ENCODE results near the gene GIMAP7.
A peak's percentile ranks its signal among the peaks of the same experiment; 100 is the strongest.
"Not testable (repeated sequence)": the region's sequence is repeated elsewhere in the genome, so short reads cannot be mapped to it uniquely, and the experiment has no call there.

The GIMAP7 gene

DNA sequence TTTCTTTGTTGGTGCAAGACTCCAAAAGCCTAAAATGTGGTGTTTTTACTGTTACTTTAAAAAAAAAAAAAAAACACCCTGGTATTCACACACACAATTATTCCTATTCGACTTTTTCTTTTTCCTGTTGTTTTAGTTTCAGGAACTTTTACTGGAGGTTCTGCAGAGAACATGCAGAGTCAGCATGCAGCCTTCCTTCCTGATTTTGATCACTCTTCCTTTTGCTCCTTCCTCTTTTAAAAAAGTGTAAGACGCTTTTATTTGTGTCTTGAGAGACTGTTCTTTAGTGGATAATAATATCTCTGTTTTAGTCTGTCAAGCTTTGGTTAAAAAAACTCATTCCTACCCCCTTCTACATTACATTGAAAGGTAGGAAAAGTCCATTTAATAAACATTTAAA lies 31.2 kb upstream of the GIMAP7 start:
- not testable (repeated sequence) for H2BK120ac ChIP-seq (ENCODE audit: insufficient read depth, low read length, poor library complexity); H3K9ac ChIP-seq (ENCODE audit: low read length); H3K14ac ChIP-seq (ENCODE audit: low read length); H4K91ac ChIP-seq (ENCODE audit: low read depth, low read length); H4K12ac ChIP-seq (ENCODE audit: low read depth, low read length); H3K18ac ChIP-seq (ENCODE audit: low read length); H2AK5ac ChIP-seq (ENCODE audit: low read length); H3K23ac ChIP-seq (ENCODE audit: low read length); H2BK12ac ChIP-seq (ENCODE audit: low read length); H3K79me2 ChIP-seq (ENCODE audit: control insufficient read depth, insufficient read depth, low read length, poor library complexity); H2BK5ac ChIP-seq (ENCODE audit: low read depth, low read length, poor library complexity); H3K27me3 ChIP-seq (ENCODE audit: insufficient read depth, low read length); H3K4me1 ChIP-seq (ENCODE audit: control insufficient read depth in 1 of 2, insufficient read depth in 2 of 2, low read length in 2 of 2); H4K8ac ChIP-seq (ENCODE audit: low read depth, low read length); H3K27ac ChIP-seq (ENCODE audit: low read depth, low read length); H3K4ac ChIP-seq (ENCODE audit: low read depth, low read length); H3K9me3 ChIP-seq (ENCODE audit: insufficient read depth, low read depth, low read length); DNase-seq; H3K4me3 ChIP-seq (ENCODE audit: low read depth, low read length); H2AFZ ChIP-seq (ENCODE audit: insufficient read depth, low read length, poor library complexity); H3K4me2 ChIP-seq (ENCODE audit: low read length); H3K79me1 ChIP-seq (ENCODE audit: low read length); H3K36me3 ChIP-seq (ENCODE audit: control insufficient read depth in 1 of 2, insufficient read depth in 2 of 2, low read length in 2 of 2)
- no CpG with 5 or more reads among the region's 2 CpGs for WGBS (ENCODE audit: extremely low coverage, insufficient coverage, insufficient read length)

DNA sequence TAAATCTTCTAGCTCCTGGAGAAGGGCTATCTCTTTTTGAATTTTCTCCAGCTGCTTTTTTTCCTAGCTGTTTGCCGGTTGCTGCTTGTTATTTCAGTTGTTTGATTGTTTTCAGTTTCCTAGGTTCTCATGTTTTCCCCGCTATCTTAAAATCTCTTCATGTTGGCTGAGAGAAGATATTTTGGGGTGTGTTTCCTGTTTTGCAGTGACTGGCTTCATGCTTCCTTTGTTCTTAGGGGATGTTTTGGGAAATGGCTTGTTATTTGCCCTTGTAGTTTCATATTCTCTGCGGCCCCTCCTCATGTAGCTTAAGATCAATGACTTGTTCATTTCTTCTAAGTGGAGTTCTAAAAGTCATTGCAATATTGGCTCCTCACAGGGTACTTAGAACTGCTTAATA lies 30.6 kb upstream of the GIMAP7 start:
- not testable (repeated sequence) for H3K4me2 ChIP-seq (ENCODE audit: low read length)
- no CpG with 5 or more reads among the region's 3 CpGs for WGBS (ENCODE audit: extremely low coverage, insufficient coverage, insufficient read length)

DNA sequence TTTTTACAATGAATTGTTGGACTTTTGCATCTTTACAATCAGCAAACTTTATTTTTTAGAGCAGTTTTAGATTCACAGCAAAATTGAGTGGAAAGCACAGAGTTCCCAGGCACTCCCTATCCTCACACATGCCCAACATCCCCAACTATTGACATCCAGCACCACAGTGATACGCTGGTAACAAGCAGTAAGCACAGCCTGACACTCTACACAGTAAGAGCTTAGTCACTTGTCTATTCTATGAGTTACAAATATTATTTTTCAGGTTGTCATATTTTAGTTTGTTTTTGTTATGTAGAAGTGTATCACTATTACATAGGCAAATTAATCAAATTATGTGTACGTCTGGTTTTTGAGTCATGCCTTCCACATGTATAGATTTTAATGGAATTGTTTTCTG lies 27.0 kb upstream of the GIMAP7 start:
- no peak overlapping the region for H3K4ac ChIP-seq (ENCODE audit: low read depth, low read length)
- no peaks in the 10 kb centered on the region for H3K9me3 ChIP-seq (ENCODE audit: insufficient read depth, low read depth, low read length)
- H2AK5ac ChIP-seq (ENCODE audit: low read length): no peak overlapping the region
- no peaks in the 10 kb centered on the region for H3K4me1 ChIP-seq (ENCODE audit: control insufficient read depth in 1 of 2, insufficient read depth in 2 of 2, low read length in 2 of 2)
- no peak overlapping the region for H2BK12ac ChIP-seq (ENCODE audit: low read length)
- WGBS (ENCODE audit: extremely low coverage, insufficient coverage, insufficient read length): no CpG with 5 or more reads among the region's 2 CpGs
- H4K12ac ChIP-seq (ENCODE audit: low read depth, low read length): no peak overlapping the region
- no peak overlapping the region for H2BK120ac ChIP-seq (ENCODE audit: insufficient read depth, low read length, poor library complexity)
- no peak overlapping the region for H3K9ac ChIP-seq (ENCODE audit: low read length)
- no peaks in the 10 kb centered on the region for H3K27me3 ChIP-seq (ENCODE audit: insufficient read depth, low read length)
- no peak overlapping the region for H4K8ac ChIP-seq (ENCODE audit: low read depth, low read length)
- H3K27ac ChIP-seq (ENCODE audit: low read depth, low read length): no peak overlapping the region
- no peak overlapping the region for H3K18ac ChIP-seq (ENCODE audit: low read length)
- no peak overlapping the region for H2BK5ac ChIP-seq (ENCODE audit: low read depth, low read length, poor library complexity)
- no peak overlapping the region for H3K23ac ChIP-seq (ENCODE audit: low read length)
- no peak overlapping the region for H4K91ac ChIP-seq (ENCODE audit: low read depth, low read length)
- H3K79me1 ChIP-seq (ENCODE audit: low read length): no peaks in the 10 kb centered on the region
- no peaks in the 10 kb centered on the region for H3K36me3 ChIP-seq (ENCODE audit: control insufficient read depth in 1 of 2, insufficient read depth in 2 of 2, low read length in 2 of 2)
- no peak overlapping the region for H2AFZ ChIP-seq (ENCODE audit: insufficient read depth, low read length, poor library complexity)
- H3K79me2 ChIP-seq (ENCODE audit: control insufficient read depth, insufficient read depth, low read length, poor library complexity): no peaks in the 10 kb centered on the region
- H3K14ac ChIP-seq (ENCODE audit: low read length): no peak overlapping the region
- no peak overlapping the region for H3K4me3 ChIP-seq (ENCODE audit: low read depth, low read length)
- H3K4me2 ChIP-seq (ENCODE audit: low read length): no peak overlapping the region
- no peak for DNase-seq

More for the DNA sequence above, 30.6 kb upstream of the GIMAP7 start:
- H2AK5ac ChIP-seq (ENCODE audit: low read length); H3K27ac ChIP-seq (ENCODE audit: low read depth, low read length); H3K27me3 ChIP-seq (ENCODE audit: insufficient read depth, low read length); H4K12ac ChIP-seq (ENCODE audit: low read depth, low read length); H4K91ac ChIP-seq (ENCODE audit: low read depth, low read length); H3K18ac ChIP-seq (ENCODE audit: low read length); H2BK5ac ChIP-seq (ENCODE audit: low read depth, low read length, poor library complexity); H3K79me1 ChIP-seq (ENCODE audit: low read length); H3K9ac ChIP-seq (ENCODE audit: low read length); H3K14ac ChIP-seq (ENCODE audit: low read length); H2BK12ac ChIP-seq (ENCODE audit: low read length); H2AFZ ChIP-seq (ENCODE audit: insufficient read depth, low read length, poor library complexity); H3K4ac ChIP-seq (ENCODE audit: low read depth, low read length); H3K23ac ChIP-seq (ENCODE audit: low read length); H3K4me3 ChIP-seq (ENCODE audit: low read depth, low read length); H3K9me3 ChIP-seq (ENCODE audit: insufficient read depth, low read depth, low read length); H3K36me3 ChIP-seq (ENCODE audit: control insufficient read depth in 1 of 2, insufficient read depth in 2 of 2, low read length in 2 of 2); H4K8ac ChIP-seq (ENCODE audit: low read depth, low read length); DNase-seq; H2BK120ac ChIP-seq (ENCODE audit: insufficient read depth, low read length, poor library complexity); H3K79me2 ChIP-seq (ENCODE audit: control insufficient read depth, insufficient read depth, low read length, poor library complexity); H3K4me1 ChIP-seq (ENCODE audit: control insufficient read depth in 1 of 2, insufficient read depth in 2 of 2, low read length in 2 of 2): not testable (repeated sequence)

DNA sequence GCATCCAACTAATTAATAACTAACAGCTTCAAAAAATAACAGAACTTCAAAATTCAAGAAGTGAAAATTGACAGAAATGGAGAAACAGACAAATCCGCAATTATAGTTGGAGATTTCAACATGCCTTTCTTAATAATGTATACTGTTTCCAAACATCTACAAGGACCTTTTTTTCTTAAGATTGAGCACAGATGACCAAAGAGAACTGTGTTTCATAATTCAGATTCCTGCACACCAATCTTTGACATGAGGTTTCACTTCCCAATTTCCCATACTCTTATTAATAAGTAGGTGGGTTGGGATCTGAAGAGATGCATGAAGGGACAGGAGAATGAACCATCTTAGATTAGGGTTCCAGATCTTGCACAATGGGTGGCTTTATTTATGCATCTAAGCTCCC lies 24.9 kb upstream of the GIMAP7 start:
- no CpG with 5 or more reads among the region's 1 CpG for whole genome bisulfite sequencing (ENCODE audit: extremely low coverage, insufficient coverage, insufficient read length)

More for the DNA sequence above, 24.9 kb upstream of the GIMAP7 start:
- H3K9ac ChIP-seq (ENCODE audit: low read length): no peak overlapping the region
- no peaks in the 10 kb centered on the region for H3K9me3 ChIP-seq (ENCODE audit: insufficient read depth, low read depth, low read length)
- H3K4me3 ChIP-seq (ENCODE audit: low read depth, low read length): no peak overlapping the region
- H2BK12ac ChIP-seq (ENCODE audit: low read length): no peak overlapping the region
- H3K23ac ChIP-seq (ENCODE audit: low read length): no peak overlapping the region
- H3K79me1 ChIP-seq (ENCODE audit: low read length): no peaks in the 10 kb centered on the region
- no peak overlapping the region for H2BK120ac ChIP-seq (ENCODE audit: insufficient read depth, low read length, poor library complexity)
- H3K18ac ChIP-seq (ENCODE audit: low read length): no peak overlapping the region
- H3K14ac ChIP-seq (ENCODE audit: low read length): no peak overlapping the region
- no peaks in the 10 kb centered on the region for H3K36me3 ChIP-seq (ENCODE audit: control insufficient read depth in 1 of 2, insufficient read depth in 2 of 2, low read length in 2 of 2)
- no peak overlapping the region for H2AK5ac ChIP-seq (ENCODE audit: low read length)
- no peak overlapping the region for H2BK5ac ChIP-seq (ENCODE audit: low read depth, low read length, poor library complexity)
- H3K27ac ChIP-seq (ENCODE audit: low read depth, low read length): no peak overlapping the region
- H4K8ac ChIP-seq (ENCODE audit: low read depth, low read length): no peak overlapping the region
- no peak overlapping the region for H2AFZ ChIP-seq (ENCODE audit: insufficient read depth, low read length, poor library complexity)
- no peaks in the 10 kb centered on the region for H3K27me3 ChIP-seq (ENCODE audit: insufficient read depth, low read length)
- no peaks in the 10 kb centered on the region for H3K4me1 ChIP-seq (ENCODE audit: control insufficient read depth in 1 of 2, insufficient read depth in 2 of 2, low read length in 2 of 2)
- H3K4ac ChIP-seq (ENCODE audit: low read depth, low read length): no peak overlapping the region
- no peak overlapping the region for H3K4me2 ChIP-seq (ENCODE audit: low read length)
- H4K91ac ChIP-seq (ENCODE audit: low read depth, low read length): no peak overlapping the region
- peak in 1 of 2 donors; percentile 12 for DNase-seq
- no peaks in the 10 kb centered on the region for H3K79me2 ChIP-seq (ENCODE audit: control insufficient read depth, insufficient read depth, low read length, poor library complexity)
- no peak overlapping the region for H4K12ac ChIP-seq (ENCODE audit: low read depth, low read length)

All from trophoblast cell (in vitro differentiated cells and primary cell).